ENCODE results near the gene GNS. TPM values are rescaled to one million over a fixed set of nuclear protein-coding genes. Genes with fewer than 3 reads are reported as not detected.

Gene GNS
- total RNA-seq, 1 experiment from 2014 or later: 27.5 TPM

DNA sequence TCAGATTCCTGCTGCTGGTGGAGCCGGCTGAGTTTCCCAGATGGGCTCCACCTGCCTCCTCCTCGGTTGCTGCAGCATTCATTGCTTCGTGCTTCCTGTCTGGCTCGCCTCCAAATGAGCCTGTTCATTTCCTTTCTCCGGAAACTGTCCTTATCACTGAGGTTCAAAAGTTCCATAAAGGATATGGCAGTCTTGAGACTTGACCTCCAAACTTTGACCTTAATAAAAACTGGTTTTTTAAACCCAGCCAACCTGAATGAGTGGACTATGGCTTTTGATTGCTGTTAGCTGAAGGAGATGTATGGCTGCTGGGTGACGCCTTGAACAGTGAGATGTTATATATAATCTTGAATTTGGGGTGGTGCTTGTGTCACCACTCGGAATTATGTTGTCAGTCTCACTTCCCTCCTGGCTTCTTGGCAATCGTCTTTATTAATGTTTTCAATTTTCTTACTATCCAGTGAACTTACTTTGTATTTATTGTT, 86.2 kb downstream of the GNS start:
- no peak overlapping the region for H3K4me3 ChIP-seq (ENCODE audit: insufficient read depth, low read depth, low read length)
- no peaks in the 10 kb centered on the region for H3K27me3 ChIP-seq (ENCODE audit: control insufficient read depth, insufficient read depth, low read length)
- H3K36me3 ChIP-seq (replicated peaks; ENCODE audit: control insufficient read depth, insufficient read depth, low read length): no peaks in the 10 kb centered on the region
- no peak for DNase-seq

DNA sequence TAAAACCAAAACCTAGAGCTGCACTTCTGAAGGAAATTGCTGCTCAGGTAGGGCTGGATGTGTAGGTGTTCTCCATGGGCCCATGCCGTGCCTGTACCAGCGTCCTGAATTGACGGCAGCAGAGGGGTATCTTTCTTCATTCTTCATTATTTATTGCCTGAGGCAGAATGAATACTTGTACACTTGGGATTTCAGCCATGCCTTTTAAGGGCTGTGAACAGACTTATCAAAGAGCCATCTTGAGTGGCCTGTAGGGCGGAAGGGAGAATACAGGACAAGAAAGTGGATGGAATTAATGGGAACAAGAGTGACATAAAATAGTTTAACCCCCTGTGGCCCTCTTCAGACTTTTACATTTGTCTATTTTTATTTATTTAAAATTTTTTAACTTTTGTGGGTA, 87.5 kb downstream of the GNS start:
- no peaks in the 10 kb centered on the region for H3K36me3 ChIP-seq (replicated peaks; ENCODE audit: control insufficient read depth, insufficient read depth, low read length)
- no peak for DNase-seq
- H3K27me3 ChIP-seq (ENCODE audit: control insufficient read depth, insufficient read depth, low read length): no peaks in the 10 kb centered on the region
- H3K4me3 ChIP-seq (ENCODE audit: insufficient read depth, low read depth, low read length): no peak overlapping the region

DNA sequence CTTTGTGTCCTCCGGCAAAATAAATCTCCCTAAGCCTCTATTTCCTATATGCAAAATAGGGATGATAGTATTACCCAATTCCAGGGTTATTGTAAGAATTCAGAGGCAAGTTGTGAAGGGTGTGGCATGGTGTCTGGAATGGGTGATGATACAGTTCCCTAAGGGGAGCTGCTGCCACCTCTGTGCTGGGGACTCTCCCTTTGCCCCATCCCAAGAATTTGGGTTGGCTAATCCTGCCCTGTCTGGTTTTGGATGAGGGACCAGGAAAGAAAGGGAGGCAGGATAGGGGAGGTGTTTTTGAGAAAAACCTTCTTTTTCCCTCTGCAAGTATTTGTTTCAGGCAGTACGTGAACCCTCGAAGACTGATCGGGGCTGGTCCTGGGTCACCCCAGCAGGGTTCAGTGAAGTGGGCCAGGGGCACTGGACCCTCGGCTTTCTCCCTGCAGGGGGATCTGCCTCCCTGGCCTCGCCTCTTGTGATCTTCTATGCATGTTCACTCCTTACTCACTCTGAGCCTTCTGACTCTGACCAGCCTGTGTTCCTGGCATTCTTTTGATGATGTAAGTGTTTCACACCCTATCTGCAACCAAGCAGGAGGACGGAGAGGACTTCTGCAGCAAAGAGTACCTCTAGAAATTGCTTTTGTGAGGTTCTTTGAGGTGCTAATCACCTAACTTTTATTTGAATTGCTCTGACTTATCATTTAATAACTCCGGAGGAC, 88.1 kb downstream of the GNS start:
- no peak for DNase-seq
- Histone ChIP-seq H3K27me3 (ENCODE audit: control insufficient read depth, insufficient read depth, low read length) (no peaks in the 10 kb centered on the region), H3K36me3 (replicated peaks; ENCODE audit: control insufficient read depth, insufficient read depth, low read length) (no peaks in the 10 kb centered on the region), H3K4me3 (ENCODE audit: insufficient read depth, low read depth, low read length) (no peak overlapping the region)

DNA sequence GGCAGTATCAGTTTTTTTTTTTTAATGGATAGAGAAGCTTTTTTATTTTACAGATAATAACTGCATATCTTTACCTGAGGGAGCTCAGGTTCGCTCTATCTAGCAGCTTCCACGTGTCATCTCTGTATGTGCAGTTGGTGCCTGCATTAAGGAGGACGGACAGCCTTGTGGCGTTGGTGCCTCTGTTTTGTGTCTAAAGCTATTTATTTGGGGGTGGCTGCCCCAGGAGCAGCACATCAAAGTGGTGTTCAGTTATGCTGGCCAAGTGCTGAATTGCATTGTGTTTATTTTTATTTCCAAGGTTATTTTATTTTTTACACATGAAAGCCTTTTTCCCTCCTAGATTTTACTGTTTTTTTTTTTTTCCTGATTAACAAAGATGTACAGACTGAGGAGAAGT, 89.2 kb downstream of the GNS start:
- Histone ChIP-seq H3K4me3 (ENCODE audit: insufficient read depth, low read depth, low read length) (no peak overlapping the region), H3K36me3 (replicated peaks; ENCODE audit: control insufficient read depth, insufficient read depth, low read length) (no peaks in the 10 kb centered on the region), H3K27me3 (ENCODE audit: control insufficient read depth, insufficient read depth, low read length) (no peaks in the 10 kb centered on the region)
- no peak for DNase-seq

DNA sequence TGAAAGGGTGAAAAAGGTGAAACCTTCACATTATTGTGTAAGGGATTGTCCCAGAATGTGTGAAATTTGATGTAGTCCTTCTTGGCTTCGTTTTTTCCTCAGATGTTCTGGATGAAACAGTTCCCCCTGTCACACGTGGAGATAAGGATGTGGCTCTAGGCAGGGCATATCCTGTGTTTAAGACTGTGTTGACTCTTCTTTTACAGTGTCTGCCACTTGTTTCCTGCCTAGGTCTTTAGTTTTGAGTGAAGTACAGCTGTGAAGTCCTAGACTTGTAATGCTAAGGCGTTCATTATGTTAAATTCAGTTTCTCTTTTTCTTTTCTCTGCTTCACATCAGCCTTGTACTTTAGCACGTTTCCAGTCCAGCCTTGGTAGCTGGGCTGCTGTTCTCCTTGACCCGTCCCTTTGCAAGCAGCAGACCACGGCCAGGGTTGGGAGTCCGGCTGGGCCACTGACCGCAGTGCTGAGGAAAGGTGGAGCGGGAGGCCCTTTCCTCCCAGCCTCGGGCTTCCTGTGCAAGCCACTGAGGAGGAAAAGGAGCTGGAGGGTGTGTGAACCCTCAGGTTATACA, 89.8 kb downstream of the GNS start:
- Histone ChIP-seq H3K36me3 (replicated peaks; ENCODE audit: control insufficient read depth, insufficient read depth, low read length) (no peaks in the 10 kb centered on the region), H3K27me3 (ENCODE audit: control insufficient read depth, insufficient read depth, low read length) (no peaks in the 10 kb centered on the region), H3K4me3 (ENCODE audit: insufficient read depth, low read depth, low read length) (no peak overlapping the region)
- peak; percentile 43 for DNase-seq

DNA sequence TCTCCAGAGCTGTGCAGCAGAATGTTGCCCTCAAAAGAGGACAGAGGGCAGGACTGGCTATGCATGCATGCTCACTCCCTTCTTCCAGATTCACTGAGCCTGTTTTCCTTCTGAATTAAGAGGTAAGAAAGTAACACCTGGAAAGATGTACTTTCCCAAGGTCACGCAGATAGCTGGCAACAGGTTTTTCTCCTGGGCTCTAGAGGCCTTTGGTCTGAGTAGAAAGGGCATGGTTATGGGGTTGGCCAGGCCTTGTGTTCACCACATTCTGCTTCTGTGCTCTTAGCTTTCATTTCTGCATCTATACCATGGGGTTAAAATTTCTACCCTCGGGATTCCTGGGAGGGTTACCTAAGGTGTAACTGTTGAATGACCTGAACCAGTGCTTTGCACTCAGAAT, 91.4 kb downstream of the GNS start:
- Histone ChIP-seq H3K27me3 (ENCODE audit: control insufficient read depth, insufficient read depth, low read length) (no peaks in the 10 kb centered on the region), H3K36me3 (replicated peaks; ENCODE audit: control insufficient read depth, insufficient read depth, low read length) (no peaks in the 10 kb centered on the region), H3K4me3 (ENCODE audit: insufficient read depth, low read depth, low read length) (no peak overlapping the region)
- DNase-seq: no peak

DNA sequence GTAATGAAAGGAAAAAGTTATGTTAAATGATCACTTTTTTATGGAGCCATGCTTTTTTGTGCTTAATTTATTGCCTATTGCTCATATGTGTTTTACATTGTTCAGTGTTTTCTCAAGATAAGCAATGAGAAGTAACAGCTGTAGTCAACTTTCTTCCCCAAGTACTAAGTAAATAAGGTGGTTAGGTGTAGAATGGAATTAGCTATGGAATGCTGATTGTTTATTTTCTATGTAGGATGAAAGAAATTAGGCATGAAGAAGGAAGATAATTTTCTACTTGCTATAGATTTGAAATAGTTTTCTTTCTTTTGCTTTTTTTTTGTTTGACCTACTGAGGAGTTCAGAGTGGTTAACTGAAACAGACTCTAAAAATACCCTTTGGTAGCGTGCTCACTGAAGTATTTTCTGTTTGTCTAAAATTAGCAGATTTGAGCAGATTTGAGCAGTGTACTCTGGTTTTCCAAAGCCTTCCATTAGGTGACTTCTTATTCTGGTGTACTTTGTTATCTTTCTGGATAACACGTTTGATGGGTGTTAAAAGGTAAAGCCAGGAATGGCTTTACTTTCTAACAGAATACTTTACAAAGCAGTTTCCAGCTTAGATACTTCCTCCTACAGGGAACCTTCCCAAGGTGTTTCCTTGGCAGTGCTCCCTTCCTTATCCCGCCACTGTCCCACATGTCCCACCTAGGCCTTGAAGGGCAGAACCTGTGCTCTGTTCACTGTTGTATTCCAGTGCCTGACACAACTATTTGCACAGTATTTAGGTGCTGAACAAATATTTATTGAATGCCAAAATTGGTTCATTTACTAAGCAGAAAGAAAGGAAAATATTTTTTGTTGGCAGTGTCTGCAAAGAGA, 92.9 kb downstream of the GNS start:
- Histone ChIP-seq H3K27me3 (ENCODE audit: control insufficient read depth, insufficient read depth, low read length) (no peaks in the 10 kb centered on the region), H3K4me3 (ENCODE audit: insufficient read depth, low read depth, low read length) (no peak overlapping the region), H3K36me3 (replicated peaks; ENCODE audit: control insufficient read depth, insufficient read depth, low read length) (no peaks in the 10 kb centered on the region)
- DNase-seq: no peak

DNA sequence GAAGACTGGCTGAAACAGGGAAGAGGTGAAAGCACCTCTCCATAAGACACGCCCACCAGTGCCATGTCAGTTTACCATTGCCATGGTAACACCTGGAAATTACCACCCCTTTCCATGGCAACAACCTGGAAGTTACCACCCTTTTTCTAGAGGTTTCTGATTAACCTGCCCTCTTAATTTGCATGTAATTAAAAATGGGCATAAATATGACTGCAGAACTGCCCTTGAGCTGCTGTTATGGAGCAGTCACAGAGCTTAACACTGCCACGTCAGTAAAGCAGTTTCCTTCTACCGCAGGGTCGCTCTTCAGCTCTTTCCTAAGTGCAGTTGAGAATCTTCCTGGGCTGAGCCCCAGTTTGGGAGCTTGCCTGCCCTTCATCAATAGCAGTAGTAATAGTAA, 93.7 kb downstream of the GNS start:
- Histone ChIP-seq H3K36me3 (replicated peaks; ENCODE audit: control insufficient read depth, insufficient read depth, low read length) (no peaks in the 10 kb centered on the region), H3K4me3 (ENCODE audit: insufficient read depth, low read depth, low read length) (no peak overlapping the region), H3K27me3 (ENCODE audit: control insufficient read depth, insufficient read depth, low read length) (no peaks in the 10 kb centered on the region)
- no peak for DNase-seq

Other genes with a start within 250 kb of the GNS start
- gene RASSF3, start 148.9 kb downstream of the GNS start, total RNA-seq (2014; rRNA removed; shearing (Covaris generic)): 26.7 and 29.2 TPM in 2 replicates
- 0.62 and 1.4 TPM in 2 replicates for gene TBC1D30, start 65.2 kb upstream of the GNS start, total RNA-seq (2014; rRNA removed; shearing (Covaris generic))